K562 (cell line): ENCODE data around the gene NLGN3.

Source experiments
- FOXM1 ChIP-seq, 2 experiments: fragments of 450-650 bp in 1 of 2; sonication (generic) in 1 of 2; formaldehyde crosslinking in 1 of 2; IDR thresholded peaks; 2 replicates each; pipeline versions ENCODE4 v1.6.1 to v1.9.0; 2017 to 2022; ENCODE audit warnings: low read depth in 2 of 2, mild to moderate bottlenecking in 2 of 2, missing genetic modification reagents in 1 of 2, moderate library complexity in 1 of 2
- JUN ChIP-seq, 2 experiments: sonication (generic) in 1 of 2; formaldehyde crosslinking in 1 of 2; IDR thresholded peaks; 2 replicates each; pipeline versions ENCODE4 v1.6.1 to v1.8.0; 2012 to 2022; ENCODE audit warnings: borderline replicate concordance in 2 of 2, mild to moderate bottlenecking in 2 of 2, improper control_type of control experiment in 1 of 2, low read depth in 1 of 2, low read length in 1 of 2, missing genetic modification reagents in 1 of 2
- JUND ChIP-seq, 2 experiments: IDR thresholded peaks; 2 replicates in 1 of 2; 3 replicates in 1 of 2; pipeline ENCODE4 v1.6.1; 2011; ENCODE audit warnings: borderline replicate concordance in 2 of 2, low read depth in 2 of 2, low read length in 2 of 2, improper control_type of control experiment in 1 of 2, missing biosample characterization in 1 of 2, missing genetic modification characterization in 1 of 2, missing genetic modification reagents in 1 of 2
- KAT8 ChIP-seq: fragments of 450-650 bp; IDR thresholded peaks from 2 replicates; pipeline ENCODE4 v1.6.1; 2016; ENCODE audit warnings: low read depth, mild to moderate bottlenecking
- NCOA4 ChIP-seq: fragments of 450-650 bp; IDR thresholded peaks from 2 replicates; pipeline ENCODE4 v1.6.1; 2018; ENCODE audit warnings: mild to moderate bottlenecking; ENCODE audit not compliant: partially characterized antibody
- POLR2A ChIP-seq: fragments of 450-650 bp; conservative IDR thresholded peaks from 2 replicates; pipeline ENCODE4 v1.6.1; 2016
- YY1 ChIP-seq, 3 experiments: IDR thresholded peaks; 2 replicates each; pipeline ENCODE4 v1.6.1; 2011; ENCODE audit warnings: low read length in 2 of 3, mild to moderate bottlenecking in 2 of 3, moderate library complexity in 2 of 3, borderline replicate concordance in 1 of 3, control low read depth in 1 of 3, low read depth in 1 of 3; ENCODE audit not compliant: insufficient read depth in 3 of 3, insufficient replicate concordance in 2 of 3, control insufficient read depth in 1 of 3, insufficient read length in 1 of 3; ENCODE audit errors: extremely low read depth in 1 of 3
- ZNF318 ChIP-seq, 2 experiments: fragments of 450-650 bp; IDR thresholded peaks; 2 replicates each; pipeline ENCODE4 v1.6.1; 2016; ENCODE audit warnings: mild to moderate bottlenecking in 2 of 2, borderline replicate concordance in 1 of 2, low read depth in 1 of 2, moderate library complexity in 1 of 2
- TF ChIP-seq, protein P1 (sequence below): sonication (generic); formaldehyde crosslinking; IDR thresholded peaks from 2 replicates; pipeline ENCODE4 v1.8.1; 2023; ENCODE audit warnings: mild to moderate bottlenecking, missing genetic modification reagents, moderate library complexity
- TF ChIP-seq, protein P2 (sequence below): sonication (generic); formaldehyde crosslinking; IDR thresholded peaks from 2 replicates; pipeline ENCODE4 v1.8.1; 2023; ENCODE audit warnings: missing genetic modification reagents, mild to moderate bottlenecking, borderline replicate concordance
- TF ChIP-seq, protein P3 (sequence below), 3 experiments: IDR thresholded peaks in 2 of 3; conservative IDR thresholded peaks in 1 of 3; 2 replicates each; pipeline ENCODE4 v1.5.1; 2011 to 2012; ENCODE audit warnings: low read length in 3 of 3, mild to moderate bottlenecking in 3 of 3, control low read depth in 2 of 3, improper control_type of control experiment in 1 of 3, inconsistent platforms in 1 of 3, low read depth in 1 of 3, mixed read lengths in 1 of 3, moderate library complexity in 1 of 3; ENCODE audit not compliant: insufficient read depth in 2 of 3

DNA sequence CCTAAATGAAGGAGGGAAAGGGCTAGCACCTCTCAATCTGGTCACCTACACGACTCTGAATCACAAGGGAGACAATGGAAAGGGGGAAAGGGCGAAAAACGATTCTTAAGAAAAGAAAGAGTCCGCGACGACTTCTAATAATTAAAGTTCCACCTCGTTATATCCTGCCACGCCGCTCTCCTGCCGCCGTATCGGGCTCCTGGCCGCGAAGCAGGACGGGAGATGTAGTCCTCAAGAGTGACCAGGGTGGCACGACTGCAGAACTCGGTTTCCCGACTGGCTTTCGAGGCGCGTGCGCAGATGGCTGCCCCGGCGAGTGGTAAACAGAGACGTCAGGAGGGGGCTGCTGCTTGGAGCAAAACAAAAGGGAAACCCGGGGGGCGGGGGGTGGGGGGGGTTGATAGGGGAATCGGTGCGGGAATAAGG, 49.1 kb upstream of the NLGN3 start, which contains the start of gene FOXO4:
- TF ChIP-seq FOXM1 (IDR thresholded peaks at IDR 0.05; ENCODE audit: low read depth) (no peak), FOXM1 (CRISPR knock-in tag; IDR thresholded peaks at IDR 0.05; ENCODE audit: low read depth) (no peak), ZNF318 (IDR thresholded peaks at IDR 0.05; ENCODE audit: borderline replicate concordance in 1 of 2, low read depth in 1 of 2) (no peak), JUND (IDR thresholded peaks at IDR 0.05; ENCODE audit: borderline replicate concordance, low read depth, low read length) (no peak), JUND (tag; IDR thresholded peaks at IDR 0.05; ENCODE audit: borderline replicate concordance, low read depth, low read length) (no peak), NCOA4 (no peak), JUN (IDR thresholded peaks at IDR 0.05; ENCODE audit: borderline replicate concordance, low read depth, low read length) (no peak), JUN (CRISPR knock-in tag; IDR thresholded peaks at IDR 0.05; ENCODE audit: borderline replicate concordance) (no peak), KAT8 (no peak), YY1 (IDR thresholded peaks at IDR 0.05; ENCODE audit: borderline replicate concordance in 1 of 3, control insufficient read depth in 1 of 3, extremely low read depth in 1 of 3, insufficient read depth in 3 of 3, insufficient read length in 1 of 3, insufficient replicate concordance in 2 of 3, low read depth in 1 of 3, low read length in 2 of 3) (peak in 2 of 3 experiments; percentile 10 to 15), POLR2A (peak; percentile 63)
- TF ChIP-seq, protein P1, sequence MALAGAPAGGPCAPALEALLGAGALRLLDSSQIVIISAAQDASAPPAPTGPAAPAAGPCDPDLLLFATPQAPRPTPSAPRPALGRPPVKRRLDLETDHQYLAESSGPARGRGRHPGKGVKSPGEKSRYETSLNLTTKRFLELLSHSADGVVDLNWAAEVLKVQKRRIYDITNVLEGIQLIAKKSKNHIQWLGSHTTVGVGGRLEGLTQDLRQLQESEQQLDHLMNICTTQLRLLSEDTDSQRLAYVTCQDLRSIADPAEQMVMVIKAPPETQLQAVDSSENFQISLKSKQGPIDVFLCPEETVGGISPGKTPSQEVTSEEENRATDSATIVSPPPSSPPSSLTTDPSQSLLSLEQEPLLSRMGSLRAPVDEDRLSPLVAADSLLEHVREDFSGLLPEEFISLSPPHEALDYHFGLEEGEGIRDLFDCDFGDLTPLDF (CRISPR knock-in tag): no peak
- TF ChIP-seq, protein P2, sequence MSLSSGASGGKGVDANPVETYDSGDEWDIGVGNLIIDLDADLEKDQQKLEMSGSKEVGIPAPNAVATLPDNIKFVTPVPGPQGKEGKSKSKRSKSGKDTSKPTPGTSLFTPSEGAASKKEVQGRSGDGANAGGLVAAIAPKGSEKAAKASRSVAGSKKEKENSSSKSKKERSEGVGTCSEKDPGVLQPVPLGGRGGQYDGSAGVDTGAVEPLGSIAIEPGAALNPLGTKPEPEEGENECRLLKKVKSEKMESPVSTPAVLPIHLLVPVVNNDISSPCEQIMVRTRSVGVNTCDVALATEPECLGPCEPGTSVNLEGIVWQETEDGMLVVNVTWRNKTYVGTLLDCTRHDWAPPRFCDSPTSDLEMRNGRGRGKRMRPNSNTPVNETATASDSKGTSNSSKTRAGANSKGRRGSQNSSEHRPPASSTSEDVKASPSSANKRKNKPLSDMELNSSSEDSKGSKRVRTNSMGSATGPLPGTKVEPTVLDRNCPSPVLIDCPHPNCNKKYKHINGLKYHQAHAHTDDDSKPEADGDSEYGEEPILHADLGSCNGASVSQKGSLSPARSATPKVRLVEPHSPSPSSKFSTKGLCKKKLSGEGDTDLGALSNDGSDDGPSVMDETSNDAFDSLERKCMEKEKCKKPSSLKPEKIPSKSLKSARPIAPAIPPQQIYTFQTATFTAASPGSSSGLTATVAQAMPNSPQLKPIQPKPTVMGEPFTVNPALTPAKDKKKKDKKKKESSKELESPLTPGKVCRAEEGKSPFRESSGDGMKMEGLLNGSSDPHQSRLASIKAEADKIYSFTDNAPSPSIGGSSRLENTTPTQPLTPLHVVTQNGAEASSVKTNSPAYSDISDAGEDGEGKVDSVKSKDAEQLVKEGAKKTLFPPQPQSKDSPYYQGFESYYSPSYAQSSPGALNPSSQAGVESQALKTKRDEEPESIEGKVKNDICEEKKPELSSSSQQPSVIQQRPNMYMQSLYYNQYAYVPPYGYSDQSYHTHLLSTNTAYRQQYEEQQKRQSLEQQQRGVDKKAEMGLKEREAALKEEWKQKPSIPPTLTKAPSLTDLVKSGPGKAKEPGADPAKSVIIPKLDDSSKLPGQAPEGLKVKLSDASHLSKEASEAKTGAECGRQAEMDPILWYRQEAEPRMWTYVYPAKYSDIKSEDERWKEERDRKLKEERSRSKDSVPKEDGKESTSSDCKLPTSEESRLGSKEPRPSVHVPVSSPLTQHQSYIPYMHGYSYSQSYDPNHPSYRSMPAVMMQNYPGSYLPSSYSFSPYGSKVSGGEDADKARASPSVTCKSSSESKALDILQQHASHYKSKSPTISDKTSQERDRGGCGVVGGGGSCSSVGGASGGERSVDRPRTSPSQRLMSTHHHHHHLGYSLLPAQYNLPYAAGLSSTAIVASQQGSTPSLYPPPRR (CRISPR knock-in tag): no peak
- TF ChIP-seq, protein P3, sequence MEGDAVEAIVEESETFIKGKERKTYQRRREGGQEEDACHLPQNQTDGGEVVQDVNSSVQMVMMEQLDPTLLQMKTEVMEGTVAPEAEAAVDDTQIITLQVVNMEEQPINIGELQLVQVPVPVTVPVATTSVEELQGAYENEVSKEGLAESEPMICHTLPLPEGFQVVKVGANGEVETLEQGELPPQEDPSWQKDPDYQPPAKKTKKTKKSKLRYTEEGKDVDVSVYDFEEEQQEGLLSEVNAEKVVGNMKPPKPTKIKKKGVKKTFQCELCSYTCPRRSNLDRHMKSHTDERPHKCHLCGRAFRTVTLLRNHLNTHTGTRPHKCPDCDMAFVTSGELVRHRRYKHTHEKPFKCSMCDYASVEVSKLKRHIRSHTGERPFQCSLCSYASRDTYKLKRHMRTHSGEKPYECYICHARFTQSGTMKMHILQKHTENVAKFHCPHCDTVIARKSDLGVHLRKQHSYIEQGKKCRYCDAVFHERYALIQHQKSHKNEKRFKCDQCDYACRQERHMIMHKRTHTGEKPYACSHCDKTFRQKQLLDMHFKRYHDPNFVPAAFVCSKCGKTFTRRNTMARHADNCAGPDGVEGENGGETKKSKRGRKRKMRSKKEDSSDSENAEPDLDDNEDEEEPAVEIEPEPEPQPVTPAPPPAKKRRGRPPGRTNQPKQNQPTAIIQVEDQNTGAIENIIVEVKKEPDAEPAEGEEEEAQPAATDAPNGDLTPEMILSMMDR (IDR thresholded peaks at IDR 0.05 in 2 of 3, conservative IDR thresholded peaks at IDR 0.05 in 1 of 3; ENCODE audit: insufficient read depth in 2 of 3, low read depth in 1 of 3, low read length in 3 of 3): no peak
